Nephron progenitor cell (in vitro differentiated cells): ENCODE measurements around the gene MCOLN1.

Source experiments
- DNase-seq: peaks from one replicate; pipeline ENCODE4 v3.0.0; 2021
- H3K27ac Mint-ChIP-seq: 2 replicates; pipeline ENCODE4 v1.8.0; 2021; ENCODE audit warnings: mild to moderate bottlenecking, moderate library complexity, mixed read lengths
- H3K27me3 Mint-ChIP-seq: 2 replicates; pipeline ENCODE4 v1.8.0; 2021; ENCODE audit warnings: mild to moderate bottlenecking, low read depth, mixed read lengths; ENCODE audit not compliant: poor library complexity
- H3K36me3 Mint-ChIP-seq: 2 replicates; pipeline ENCODE4 v1.8.0; 2021; ENCODE audit warnings: low read depth, mixed read lengths
- H3K4me1 Mint-ChIP-seq: 2 replicates; pipeline ENCODE4 v1.8.0; 2021; ENCODE audit warnings: mixed read lengths
- H3K4me3 Mint-ChIP-seq: 2 replicates; pipeline ENCODE4 v1.8.0; 2021; ENCODE audit warnings: mild to moderate bottlenecking, moderate library complexity, mixed read lengths
- H3K9me3 Mint-ChIP-seq: 2 replicates; pipeline ENCODE4 v1.8.0; 2021; ENCODE audit warnings: mild to moderate bottlenecking, moderate library complexity, mixed read lengths
- TF ChIP-seq, protein P1 (sequence below): fragments of 200-600 bp; sonication (generic); IDR thresholded peaks from 2 replicates; pipeline ENCODE4 v1.5.0; 2021; ENCODE audit warnings: antibody characterized with exemption

The MCOLN1 gene

DNA sequence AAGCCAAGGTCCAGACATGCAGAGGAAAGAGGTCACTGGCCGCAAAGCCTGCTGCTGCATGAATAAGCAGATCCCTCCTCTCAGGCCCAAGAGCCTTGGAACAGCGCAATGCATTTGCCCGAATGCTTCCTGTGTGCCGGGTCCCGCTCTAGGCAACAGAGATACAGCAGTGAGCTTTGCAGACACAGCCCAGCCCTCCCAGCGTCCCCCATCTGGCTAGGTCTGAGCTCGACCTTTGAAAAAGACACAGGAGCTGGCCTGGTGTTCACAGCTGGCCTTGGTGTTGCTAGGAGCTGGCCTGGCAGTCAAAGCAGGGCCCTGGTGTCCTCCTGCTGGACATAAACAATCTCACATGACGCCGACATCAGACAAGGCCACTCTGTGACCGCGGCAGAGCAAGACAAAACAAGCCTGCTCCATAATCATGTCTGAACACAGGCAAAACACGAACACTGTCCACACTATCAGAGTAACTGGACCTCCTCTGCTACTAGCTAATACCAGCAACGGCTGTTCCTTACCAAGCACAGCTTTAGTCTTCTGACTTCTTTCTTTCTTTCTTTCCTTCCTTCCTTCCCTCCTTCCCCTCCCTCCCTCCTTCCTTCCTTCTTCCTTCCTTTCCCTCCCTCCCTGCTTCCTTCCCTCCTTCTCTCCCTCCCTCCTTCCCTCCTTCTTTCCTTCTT lies 27.9 kb upstream of the MCOLN1 start:
- Mint-ChIP-seq H3K36me3 (no peaks in the 10 kb centered on the region), H3K4me3 (no peak overlapping the region), H3K27ac (peak overlapping the region; percentile 91), H3K27me3 (peaks cover 38% of the 10 kb centered on the region), H3K4me1 (peaks cover 22% of the 10 kb centered on the region), H3K9me3 (peaks cover under 1% of the 10 kb centered on the region)
- TF ChIP-seq, protein P1, sequence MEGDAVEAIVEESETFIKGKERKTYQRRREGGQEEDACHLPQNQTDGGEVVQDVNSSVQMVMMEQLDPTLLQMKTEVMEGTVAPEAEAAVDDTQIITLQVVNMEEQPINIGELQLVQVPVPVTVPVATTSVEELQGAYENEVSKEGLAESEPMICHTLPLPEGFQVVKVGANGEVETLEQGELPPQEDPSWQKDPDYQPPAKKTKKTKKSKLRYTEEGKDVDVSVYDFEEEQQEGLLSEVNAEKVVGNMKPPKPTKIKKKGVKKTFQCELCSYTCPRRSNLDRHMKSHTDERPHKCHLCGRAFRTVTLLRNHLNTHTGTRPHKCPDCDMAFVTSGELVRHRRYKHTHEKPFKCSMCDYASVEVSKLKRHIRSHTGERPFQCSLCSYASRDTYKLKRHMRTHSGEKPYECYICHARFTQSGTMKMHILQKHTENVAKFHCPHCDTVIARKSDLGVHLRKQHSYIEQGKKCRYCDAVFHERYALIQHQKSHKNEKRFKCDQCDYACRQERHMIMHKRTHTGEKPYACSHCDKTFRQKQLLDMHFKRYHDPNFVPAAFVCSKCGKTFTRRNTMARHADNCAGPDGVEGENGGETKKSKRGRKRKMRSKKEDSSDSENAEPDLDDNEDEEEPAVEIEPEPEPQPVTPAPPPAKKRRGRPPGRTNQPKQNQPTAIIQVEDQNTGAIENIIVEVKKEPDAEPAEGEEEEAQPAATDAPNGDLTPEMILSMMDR = no peak
- DNase-seq = peak; percentile 31

GRCh38 chr19:7497292-7497691 lies 25.1 kb upstream of the MCOLN1 start:
- peaks cover 15% of the 10 kb centered on the region for H3K4me1 Mint-ChIP-seq
- H3K9me3 Mint-ChIP-seq = no peaks in the 10 kb centered on the region
- peaks cover 63% of the 10 kb centered on the region for H3K27me3 Mint-ChIP-seq
- no peak overlapping the region for H3K4me3 Mint-ChIP-seq
- no peak overlapping the region for H3K27ac Mint-ChIP-seq
- TF ChIP-seq, protein P1 = peak; percentile 49
- peak; percentile 42 for DNase-seq
- H3K36me3 Mint-ChIP-seq = no peaks in the 10 kb centered on the region

DNA sequence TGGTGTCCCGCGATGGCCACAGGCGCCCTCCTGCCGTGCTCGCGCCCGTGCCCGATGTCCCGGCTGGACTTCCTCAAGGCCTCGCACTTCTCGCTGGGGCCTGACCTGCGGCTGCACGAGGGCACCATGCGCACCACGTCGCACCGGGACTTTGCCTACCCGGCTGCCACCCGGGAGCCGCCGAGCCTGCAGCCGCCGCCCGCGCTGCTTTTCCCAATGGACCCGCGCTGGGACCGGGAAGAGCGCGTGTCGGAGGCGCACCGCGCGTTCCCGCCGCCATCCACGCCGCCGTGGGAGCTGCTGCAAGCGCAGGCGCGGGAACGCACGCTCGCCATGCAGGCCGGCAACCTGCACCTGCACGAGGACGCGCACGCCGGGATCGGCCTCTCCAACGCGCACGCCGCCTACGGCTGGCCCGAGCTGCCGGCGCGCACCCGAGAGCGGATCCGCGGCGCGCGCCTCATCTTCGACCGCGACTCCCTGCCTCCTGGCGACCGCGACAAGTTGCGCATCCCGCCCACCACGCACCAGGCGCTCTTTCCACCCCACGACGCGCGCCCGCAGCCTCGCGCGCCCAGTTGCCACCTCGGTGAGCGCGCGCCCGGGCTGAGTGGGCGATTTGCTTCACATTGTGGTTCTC lies 21.5 kb upstream of the MCOLN1 start:
- H3K27ac Mint-ChIP-seq = no peak overlapping the region
- H3K9me3 Mint-ChIP-seq = no peaks in the 10 kb centered on the region
- no peaks in the 10 kb centered on the region for H3K4me1 Mint-ChIP-seq
- TF ChIP-seq, protein P1 = no peak
- peak overlapping the region; percentile 70 for H3K4me3 Mint-ChIP-seq
- peak; percentile 83 for DNase-seq
- H3K27me3 Mint-ChIP-seq = peaks cover 90% of the 10 kb centered on the region
- no peaks in the 10 kb centered on the region for H3K36me3 Mint-ChIP-seq

DNA sequence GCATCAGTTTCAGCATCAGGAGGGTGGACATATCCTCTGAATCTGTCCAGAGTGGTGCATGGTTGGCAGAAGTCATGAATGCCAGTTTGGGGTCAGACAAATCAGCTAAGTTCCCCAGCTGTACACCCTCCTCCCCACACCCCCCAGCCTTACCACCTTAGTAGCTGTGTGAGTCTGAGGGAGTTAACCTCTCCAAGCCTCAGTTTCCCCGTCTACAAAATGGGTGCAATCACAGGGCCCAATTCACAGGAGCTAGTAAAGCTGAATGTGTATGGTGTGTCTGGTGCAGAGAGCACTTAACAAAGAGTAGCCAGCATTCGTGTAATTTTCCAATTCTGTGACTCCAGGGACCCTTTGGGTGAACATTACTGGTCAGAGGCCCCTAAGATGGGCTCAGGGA lies 19.9 kb upstream of the MCOLN1 start:
- no peak for DNase-seq
- H3K36me3 Mint-ChIP-seq = no peaks in the 10 kb centered on the region
- no peaks in the 10 kb centered on the region for H3K9me3 Mint-ChIP-seq
- H3K27ac Mint-ChIP-seq = no peak overlapping the region
- TF ChIP-seq, protein P1 = no peak
- no peaks in the 10 kb centered on the region for H3K4me1 Mint-ChIP-seq
- H3K27me3 Mint-ChIP-seq = peaks cover 83% of the 10 kb centered on the region
- no peak overlapping the region for H3K4me3 Mint-ChIP-seq

GRCh38 chr19:7504684-7505083 lies 17.7 kb upstream of the MCOLN1 start:
- Mint-ChIP-seq H3K4me1 (no peaks in the 10 kb centered on the region), H3K4me3 (no peak overlapping the region), H3K27ac (no peak overlapping the region), H3K27me3 (peaks cover 76% of the 10 kb centered on the region), H3K36me3 (no peaks in the 10 kb centered on the region), H3K9me3 (no peaks in the 10 kb centered on the region)
- TF ChIP-seq, protein P1 = no peak
- no peak for DNase-seq

DNA sequence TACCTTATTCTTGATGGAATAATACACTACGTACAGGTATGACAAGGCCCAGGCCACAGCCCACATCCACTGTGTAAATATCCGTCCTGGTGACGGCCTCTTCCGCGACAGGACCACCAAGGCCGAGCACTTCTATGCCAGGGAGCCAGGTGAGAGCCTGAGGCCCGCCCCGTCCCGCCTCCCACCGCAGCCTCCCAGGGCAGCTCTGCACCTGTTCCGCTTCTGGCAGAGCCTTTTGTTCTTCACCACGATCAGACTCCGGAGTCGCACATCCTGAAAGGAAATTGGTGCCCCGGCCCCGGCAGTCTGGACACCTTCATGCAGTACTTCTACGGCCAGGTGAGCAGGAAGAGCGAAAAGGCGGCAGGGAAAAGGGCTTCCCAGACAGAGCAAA lies 17.1 kb upstream of the MCOLN1 start:
- Mint-ChIP-seq H3K4me1 (no peaks in the 10 kb centered on the region), H3K9me3 (no peaks in the 10 kb centered on the region), H3K27me3 (peaks cover 72% of the 10 kb centered on the region), H3K4me3 (no peak overlapping the region), H3K36me3 (no peaks in the 10 kb centered on the region), H3K27ac (no peak overlapping the region)
- TF ChIP-seq, protein P1 = no peak
- DNase-seq = no peak
